ENCODE data around the gene FXN. TPM values are rescaled to one million over a fixed set of nuclear protein-coding genes. Genes with fewer than 3 reads are reported as not detected.
A peak's percentile ranks its signal among the peaks of the same experiment; 100 is the strongest.

The FXN gene
- total RNA-seq, 1 experiment from 2014 or later: 11.0 TPM

GRCh38 chr9:69036309-69036708, 757 bp downstream of the FXN start:
- H3K27ac ChIP-seq (ENCODE audit: low read length): peak overlapping the region; percentile 22
- POLR2A ChIA-PET (ENCODE audit: unreplicated experiment): no interaction called here
- H3K9me2 ChIP-seq (replicated peaks; ENCODE audit: low read length): no peaks in the 10 kb centered on the region
- peaks cover 48% of the 10 kb centered on the region for H3K79me2 ChIP-seq (ENCODE audit: low read length)
- H3K4me1 ChIP-seq (ENCODE audit: insufficient read depth, low read length): peaks cover 6% of the 10 kb centered on the region; the same call in 1 of the 2 replicates
- peak; percentile 3 for DNase-seq
- no peaks in the 10 kb centered on the region for H3F3A ChIP-seq (ENCODE audit: low read length, unreplicated experiment)
- no peaks in the 10 kb centered on the region for H3K9me3 ChIP-seq (ENCODE audit: low read length)
- H3K4me2 ChIP-seq (ENCODE audit: low read length): peak overlapping the region; percentile 92
- H3K4me3 ChIP-seq (ENCODE audit: low read length): peak overlapping the region; percentile 96
- peak overlapping the region; percentile 90 for H2AFZ ChIP-seq (ENCODE audit: low read length)
- peak; percentile 4 for ATAC-seq
- peak overlapping the region; percentile 88 for H3K9ac ChIP-seq (ENCODE audit: low read length)
- TSS peak; percentile 80 for BruUV-seq (replicated peaks)
- no peaks in the 10 kb centered on the region for H3K27me3 ChIP-seq (ENCODE audit: low read length)
- intact Hi-C loops (cut with micrococcal nuclease): no loop called here
- TF ChIP-seq EZH2 (IDR thresholded peaks at IDR 0.05; ENCODE audit: low read length, unreplicated experiment) (no peak), CTCF (conservative IDR thresholded peaks at IDR 0.05; ENCODE audit: low read depth, low read length) (no peak), EZH2phosphoT487 (IDR thresholded peaks at IDR 0.05; ENCODE audit: borderline replicate concordance, low read length) (no peak)
- CTCF ChIA-PET: interaction anchor here (0.6 to 1.4 kb wide), 3 partner anchors 157 to 437 kb away, joined by 5 to 15 read pairs (median 5); no protein-coding TSS in a partner anchor
- no peaks in the 10 kb centered on the region for H4K20me1 ChIP-seq (ENCODE audit: low read length)
- no peaks in the 10 kb centered on the region for H3K36me3 ChIP-seq (ENCODE audit: low read depth, low read length)

- peak overlapping the region; percentile 92 for H3K4me2 ChIP-seq (ENCODE audit: low read length)
- H3K27ac ChIP-seq (ENCODE audit: low read length): no peak overlapping the region
- ChIA-PET CTCF (no interaction called here), POLR2A (ENCODE audit: unreplicated experiment) (no interaction called here)
- no peaks in the 10 kb centered on the region for H3K9me3 ChIP-seq (ENCODE audit: low read length)
- no TSS peak for BruUV-seq (replicated peaks)
- ATAC-seq: no peak
- peaks cover 53% of the 10 kb centered on the region for H3K79me2 ChIP-seq (ENCODE audit: low read length)
- H3K4me1 ChIP-seq (ENCODE audit: insufficient read depth, low read length): peaks cover 6% of the 10 kb centered on the region; the same call in 1 of the 2 replicates
- H2AFZ ChIP-seq (ENCODE audit: low read length): peak overlapping the region; percentile 90
- no peaks in the 10 kb centered on the region for H3K9me2 ChIP-seq (replicated peaks; ENCODE audit: low read length)
- H3K9ac ChIP-seq (ENCODE audit: low read length): peak overlapping the region; percentile 88
- H3K36me3 ChIP-seq (ENCODE audit: low read depth, low read length): no peaks in the 10 kb centered on the region
- peak overlapping the region; percentile 96 for H3K4me3 ChIP-seq (ENCODE audit: low read length)
- DNase-seq: no peak
- H3F3A ChIP-seq (ENCODE audit: low read length, unreplicated experiment): no peaks in the 10 kb centered on the region
- no peak for TF ChIP-seq EZH2phosphoT487 (IDR thresholded peaks at IDR 0.05; ENCODE audit: borderline replicate concordance, low read length)
- no peak for TF ChIP-seq EZH2 (IDR thresholded peaks at IDR 0.05; ENCODE audit: low read length, unreplicated experiment)
- no peak for TF ChIP-seq CTCF (conservative IDR thresholded peaks at IDR 0.05; ENCODE audit: low read depth, low read length)
- intact Hi-C loops (cut with micrococcal nuclease): no loop called here
- H3K27me3 ChIP-seq (ENCODE audit: low read length): no peaks in the 10 kb centered on the region
- H4K20me1 ChIP-seq (ENCODE audit: low read length): no peaks in the 10 kb centered on the region
Measured at GRCh38 chr9:69036799-69037198, 1.2 kb downstream of the FXN start.

- no peaks in the 10 kb centered on the region for H3F3A ChIP-seq (ENCODE audit: low read length, unreplicated experiment)
- H3K4me1 ChIP-seq (ENCODE audit: insufficient read depth, low read length): peaks cover 6% of the 10 kb centered on the region; the same call in 1 of the 2 replicates
- no peak for TF ChIP-seq EZH2phosphoT487 (IDR thresholded peaks at IDR 0.05; ENCODE audit: borderline replicate concordance, low read length)
- TF ChIP-seq EZH2 (IDR thresholded peaks at IDR 0.05; ENCODE audit: low read length, unreplicated experiment): no peak
- TF ChIP-seq CTCF (conservative IDR thresholded peaks at IDR 0.05; ENCODE audit: low read depth, low read length): no peak
- no peak overlapping the region for H3K4me2 ChIP-seq (ENCODE audit: low read length)
- H3K4me3 ChIP-seq (ENCODE audit: low read length): no peak overlapping the region
- ATAC-seq (no peak), DNase-seq (no peak)
- H3K9me2 ChIP-seq (replicated peaks; ENCODE audit: low read length): no peaks in the 10 kb centered on the region
- ChIA-PET POLR2A (ENCODE audit: unreplicated experiment) (no interaction called here), CTCF (no interaction called here)
- H4K20me1 ChIP-seq (ENCODE audit: low read length): no peaks in the 10 kb centered on the region
- peaks cover 66% of the 10 kb centered on the region for H3K79me2 ChIP-seq (ENCODE audit: low read length)
- no peaks in the 10 kb centered on the region for H3K36me3 ChIP-seq (ENCODE audit: low read depth, low read length)
- H3K9me3 ChIP-seq (ENCODE audit: low read length): no peaks in the 10 kb centered on the region
- intact Hi-C loops (cut with micrococcal nuclease): no loop called here
- no peak overlapping the region for H2AFZ ChIP-seq (ENCODE audit: low read length)
- no peak overlapping the region for H3K9ac ChIP-seq (ENCODE audit: low read length)
- BruUV-seq (replicated peaks): no TSS peak
- H3K27me3 ChIP-seq (ENCODE audit: low read length): no peaks in the 10 kb centered on the region
- no peak overlapping the region for H3K27ac ChIP-seq (ENCODE audit: low read length)
Measured at GRCh38 chr9:69040646-69041045, 5.1 kb downstream of the FXN start.
